Panc1 (cell line): ENCODE results near the gene LRP1B. TPM values are rescaled to one million over a fixed set of nuclear protein-coding genes. Genes with fewer than 3 reads are reported as not detected.

Experiments used
- ATAC-seq: fragments of 200-7000 bp; cut with Tn5 transposase; 2 replicates; pipeline ENCODE4 v1.9.1; 2020; ENCODE audit warnings: mild to moderate bottlenecking, moderate library complexity
- BruUV-seq: library from RNA; stranded (reverse); fragments of 400-500 nt; replicated peaks from 2 replicates; lab custom pipeline; 2021; lab: Mats Ljungman, UMichigan
- CTCF ChIA-PET: fragments of 300-600 bp; sonication (Branson Sonifier 250); formaldehyde crosslinking; loops from one replicate; lab custom pipeline; 2022; ENCODE audit warnings: antibody characterized with exemption; lab: Charles Lee
- POLR2A ChIA-PET: fragments of 300-600 bp; sonication (Branson Sonifier 250); formaldehyde crosslinking; loops from one replicate; lab custom pipeline; 2022; ENCODE audit warnings: antibody characterized with exemption; lab: Charles Lee
- DNase-seq: peaks from one replicate; pipeline ENCODE4 v3.0.0-alpha.2; 2010; ENCODE audit warnings: low read depth, low spot score
- H3K27ac ChIP-seq: 2 replicates; pipeline ENCODE4 v1.5.1; 2011; ENCODE audit warnings: mild to moderate bottlenecking, low read length, inconsistent platforms
- H3K27me3 ChIP-seq: fragments of 200-500 bp; sonication (Bioruptor generic); 2 replicates; pipeline ENCODE4 v1.6.0; 2014; ENCODE audit warnings: low read length, inconsistent platforms; ENCODE audit not compliant: control insufficient read depth, insufficient read depth
- H3K36me3 ChIP-seq: fragments of 200-500 bp; sonication (Bioruptor generic); 2 replicates; pipeline ENCODE4 v1.5.1; 2014; ENCODE audit warnings: inconsistent platforms, mild to moderate bottlenecking, low read length, moderate library complexity; ENCODE audit not compliant: control insufficient read depth, insufficient read depth
- H3K4me1 ChIP-seq: 2 replicates; pipeline ENCODE4 v1.5.1; 2011; ENCODE audit warnings: inconsistent platforms, mild to moderate bottlenecking, low read length, moderate library complexity; ENCODE audit not compliant: control insufficient read depth, insufficient read depth
- H3K4me3 ChIP-seq, 2 experiments: 2 replicates each; pipeline ENCODE4 v1.5.1; 2011 to 2012; ENCODE audit warnings: low read depth in 2 of 2, low read length in 2 of 2, mild to moderate bottlenecking in 2 of 2, inconsistent platforms in 1 of 2, moderate library complexity in 1 of 2
- H3K9me3 ChIP-seq: fragments of 200-500 bp; sonication (Bioruptor generic); 2 replicates; pipeline ENCODE4 v1.5.1; 2014; ENCODE audit warnings: low read depth, mild to moderate bottlenecking, inconsistent platforms, low read length, moderate library complexity; ENCODE audit not compliant: control insufficient read depth, insufficient read depth
- CTCF ChIP-seq: fragments of 450-650 bp; IDR thresholded peaks from 2 replicates; pipeline ENCODE4 v1.5.1; 2017; ENCODE audit warnings: mild to moderate bottlenecking
- POLR2AphosphoS5 ChIP-seq: IDR thresholded peaks from 2 replicates; pipeline ENCODE4 v1.6.1; 2012; ENCODE audit warnings: mild to moderate bottlenecking, low read depth, low read length, moderate library complexity
- REST ChIP-seq, 2 experiments: IDR thresholded peaks; 2 replicates each; pipeline ENCODE4 v1.6.1; 2011 to 2012; ENCODE audit warnings: low read depth in 2 of 2, control low read depth in 1 of 2, low read length in 1 of 2, mild to moderate bottlenecking in 1 of 2, moderate library complexity in 1 of 2; ENCODE audit not compliant: insufficient read depth in 1 of 2
- SIN3A ChIP-seq: IDR thresholded peaks from 2 replicates; pipeline ENCODE4 v1.6.1; 2012; ENCODE audit warnings: low read depth, mild to moderate bottlenecking, low read length, moderate library complexity, borderline replicate concordance; ENCODE audit not compliant: insufficient read depth
- TCF7L2 ChIP-seq: IDR thresholded peaks from 2 replicates; pipeline ENCODE4 v1.6.1; 2011; ENCODE audit warnings: mild to moderate bottlenecking, low read depth, low read length, inconsistent platforms
- in situ Hi-C: cut with HindIII; loops from 2 replicates; pipeline ENCODE4 v1.10.0; 2016; ENCODE audit warnings: low sequenced_read_pairs, low pct_unique_long_range_greater_than_20kb
- intact Hi-C: fragments of 100-400 bp; cut with micrococcal nuclease; formaldehyde crosslinking; loops from one replicate; pipeline ENCODE4 v1.10.0; 2022; ENCODE audit not compliant: unreplicated experiment
- total RNA-seq: library from RNA; stranded (reverse); gene quantifications from one replicate; pipeline ENCODE4 v1.2.1, GENCODE V29; 2021; ENCODE audit not compliant: unreplicated experiment

Gene LRP1B
- total RNA-seq, 1 experiment from 2014 or later, result 0.54 TPM

- intact Hi-C loops (no loop called here), in situ Hi-C loops (no loop called here)
- no peaks in the 10 kb centered on the region for H3K27me3 ChIP-seq
- ChIA-PET CTCF (no interaction called here), POLR2A (no interaction called here)
- H3K27ac ChIP-seq, result no peak overlapping the region
- DNase-seq, result no peak
- no peak for ATAC-seq
- no peaks in the 10 kb centered on the region for H3K9me3 ChIP-seq
- H3K4me3 ChIP-seq, result no peak overlapping the region
- no peak for TF ChIP-seq SIN3A
- BruUV-seq, result no TSS peak
- no peaks in the 10 kb centered on the region for H3K36me3 ChIP-seq
- H3K4me1 ChIP-seq, result no peaks in the 10 kb centered on the region
Measured at GRCh38 chr2:142042536-142043199, 88.1 kb downstream of the LRP1B start.

GRCh38 chr2:142041996-142042395 lies 88.8 kb downstream of the LRP1B start:
- CTCF ChIA-PET, result no interaction called here
- no peaks in the 10 kb centered on the region for H3K27me3 ChIP-seq
- POLR2A ChIA-PET, result no interaction called here
- no peak for TF ChIP-seq POLR2AphosphoS5
- no peak for TF ChIP-seq SIN3A
- no peak for TF ChIP-seq TCF7L2
- no peak for TF ChIP-seq CTCF
- no peak for TF ChIP-seq REST (IDR thresholded peaks at IDR 0.05; ENCODE audit: insufficient read depth in 1 of 2, low read depth in 2 of 2, low read length in 1 of 2)
- H3K36me3 ChIP-seq, result no peaks in the 10 kb centered on the region
- DNase-seq (no peak), ATAC-seq (no peak)
- intact Hi-C loops (no loop called here), in situ Hi-C loops (no loop called here)
- no peaks in the 10 kb centered on the region for H3K9me3 ChIP-seq
- no peaks in the 10 kb centered on the region for H3K4me1 ChIP-seq
- H3K4me3 ChIP-seq, result no peak overlapping the region
- no peak overlapping the region for H3K27ac ChIP-seq
- no TSS peak for BruUV-seq

- no TSS peak for BruUV-seq
- Histone ChIP-seq H3K4me3 (no peak overlapping the region), H3K27me3 (no peaks in the 10 kb centered on the region), H3K4me1 (no peaks in the 10 kb centered on the region), H3K9me3 (no peaks in the 10 kb centered on the region), H3K36me3 (no peaks in the 10 kb centered on the region), H3K27ac (no peak overlapping the region)
- intact Hi-C loops, result no loop called here
- ATAC-seq, result no peak
- in situ Hi-C loops, result no loop called here
- ChIA-PET CTCF (no interaction called here), POLR2A (no interaction called here)
- TF ChIP-seq REST (IDR thresholded peaks at IDR 0.05; ENCODE audit: insufficient read depth in 1 of 2, low read depth in 2 of 2, low read length in 1 of 2) (no peak), POLR2AphosphoS5 (no peak), CTCF (no peak), SIN3A (no peak), TCF7L2 (no peak)
- DNase-seq, result no peak
Measured at GRCh38 chr2:142041105-142041504, 89.7 kb downstream of the LRP1B start.
